ENCODE data around the gene RABEP2. TPM values are rescaled to one million over a fixed set of nuclear protein-coding genes. Genes with fewer than 3 reads are reported as not detected.

Gene RABEP2
- total and polyA plus RNA-seq, 5 experiments from 2014 or later, result 2.8 to 35.7 (median 6.5) TPM

- H3K9me3 Mint-ChIP-seq, result no peaks in the 10 kb centered on the region
- H3K27ac Mint-ChIP-seq, result peak overlapping the region in 2 of 10 donors; percentile 47 to 89
- H3K27me3 Mint-ChIP-seq, result no peaks in the 10 kb centered on the region
- ATAC-seq (no peak), DNase-seq (no peak)
- peaks cover 5 to 72% (median 20%) of the 10 kb centered on the region in 3 donors for H3K36me3 Mint-ChIP-seq
- POLR2A ChIA-PET, result no interaction called here
- H3K4me1 Mint-ChIP-seq, result peaks cover 0 to 3% (median 0%) of the 10 kb centered on the region in 4 donors
- no peak overlapping the region for H3K4me3 Mint-ChIP-seq
These were observed 9.9 kb downstream of the RABEP2 start for GRCh38 chr16:28915181-28915580.

DNA sequence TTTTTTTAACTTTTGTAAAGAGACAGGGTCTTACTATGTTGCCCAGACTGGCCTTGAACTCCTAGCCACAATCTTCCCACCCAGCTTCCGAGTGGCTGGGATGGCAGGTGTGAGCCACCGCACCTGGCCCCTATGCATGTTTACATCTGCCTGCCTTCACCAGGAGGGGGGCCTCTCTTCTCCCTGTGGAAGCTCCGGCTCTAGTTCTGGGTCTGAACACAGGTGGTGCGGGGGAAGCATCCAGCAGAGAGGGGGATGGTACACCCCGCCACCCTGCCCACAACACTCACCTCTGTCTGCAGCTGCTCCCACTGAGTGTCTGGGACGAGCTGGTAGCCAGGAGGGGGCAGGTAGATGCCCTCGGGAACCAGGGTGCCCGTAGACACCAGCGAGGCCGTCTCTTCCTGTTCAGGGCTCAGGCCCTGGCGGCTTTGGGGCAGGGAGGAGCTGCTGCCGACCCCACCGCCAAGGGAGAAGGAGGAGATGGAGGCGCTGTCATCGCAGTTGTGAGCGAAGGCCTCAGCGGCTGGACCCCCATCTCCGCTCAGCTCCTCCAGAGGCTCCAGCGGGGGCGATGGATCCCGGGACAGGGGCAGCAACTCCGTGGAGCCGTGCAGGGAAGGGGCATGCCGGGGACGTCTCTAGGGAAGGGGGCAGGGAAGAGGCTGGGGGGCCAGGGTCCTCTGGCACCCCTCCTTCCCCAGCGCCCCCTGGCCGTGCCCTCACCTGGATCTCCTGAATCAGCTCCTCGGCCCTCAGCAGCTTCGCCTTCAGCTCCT lies 10.9 kb downstream of the RABEP2 start:
- H3K27me3 Mint-ChIP-seq, result no peaks in the 10 kb centered on the region
- H3K9me3 Mint-ChIP-seq, result no peaks in the 10 kb centered on the region
- no peak overlapping the region for H3K4me3 Mint-ChIP-seq
- peaks cover 0 to 3% (median 0%) of the 10 kb centered on the region in 4 donors for H3K4me1 Mint-ChIP-seq
- POLR2A ChIA-PET, result interaction anchor here (1.4 kb wide), 1 partner anchor 9 kb away, joined by 4 read pairs; no protein-coding TSS in a partner anchor
- H3K36me3 Mint-ChIP-seq, result peaks cover 5 to 67% (median 16%) of the 10 kb centered on the region in 3 donors
- ATAC-seq (no peak), DNase-seq (no peak)
- no peak overlapping the region for H3K27ac Mint-ChIP-seq

GRCh38 chr16:28912558-28912957 lies 12.5 kb downstream of the RABEP2 start:
- peaks cover 5 to 70% (median 14%) of the 10 kb centered on the region in 3 donors for H3K36me3 Mint-ChIP-seq
- no peak overlapping the region for H3K4me3 Mint-ChIP-seq
- POLR2A ChIA-PET, result no interaction called here
- H3K9me3 Mint-ChIP-seq, result no peaks in the 10 kb centered on the region
- no peak for ATAC-seq
- no peak for DNase-seq
- H3K4me1 Mint-ChIP-seq, result peaks cover 0 to 3% (median 0%) of the 10 kb centered on the region in 4 donors
- H3K27me3 Mint-ChIP-seq, result no peaks in the 10 kb centered on the region
- H3K27ac Mint-ChIP-seq, result peak overlapping the region in 2 of 10 donors; percentile 60 to 61

GRCh38 chr16:28910086-28911031 lies 14.7 kb downstream of the RABEP2 start:
- no peak for ATAC-seq
- Mint-ChIP-seq H3K27me3 (no peaks in the 10 kb centered on the region), H3K4me1 (no peaks in the 10 kb centered on the region), H3K36me3 (peaks cover 0 to 57% (median 4%) of the 10 kb centered on the region in 3 donors), H3K27ac (no peak overlapping the region), H3K9me3 (no peaks in the 10 kb centered on the region), H3K4me3 (no peak overlapping the region)
- DNase-seq, result no peak
- POLR2A ChIA-PET, result interaction anchor here (0.6 to 0.8 kb wide), 2 partner anchors 8 to 54 kb away, joined by 3 read pairs; no protein-coding TSS in a partner anchor

DNA sequence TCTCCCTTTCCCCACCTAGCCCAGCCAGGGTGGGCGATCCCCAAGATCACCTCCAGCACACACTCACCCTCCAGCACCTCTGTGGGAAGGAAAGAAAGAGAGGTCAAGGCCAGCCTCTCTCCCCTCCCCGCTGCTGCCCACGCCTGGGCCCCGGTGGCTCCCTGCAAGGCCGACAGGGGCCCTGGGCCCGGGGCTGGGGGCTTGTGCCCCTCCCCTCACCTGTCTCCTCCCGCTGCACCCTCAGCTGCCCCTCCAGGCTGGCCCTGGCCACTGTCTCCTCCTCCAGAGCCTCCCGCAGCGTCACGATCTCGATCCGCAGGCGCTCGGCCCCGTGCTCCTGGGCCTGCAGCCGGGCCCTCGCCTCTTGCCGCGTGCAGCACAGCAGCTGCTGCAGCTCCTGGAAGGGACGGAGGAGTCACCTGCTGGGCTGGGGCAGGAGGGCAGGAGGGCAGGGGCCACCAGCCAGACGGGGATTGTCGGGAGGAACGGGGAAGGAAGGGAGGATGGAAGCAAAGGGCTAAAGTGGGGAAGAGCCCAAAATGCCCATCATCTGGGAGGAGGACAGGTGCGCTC lies 19.2 kb downstream of the RABEP2 start:
- POLR2A ChIA-PET, result no interaction called here
- ATAC-seq (no peak), DNase-seq (no peak)
- peaks cover 0 to 24% (median 0%) of the 10 kb centered on the region in 3 donors for H3K36me3 Mint-ChIP-seq
- no peak overlapping the region for H3K27ac Mint-ChIP-seq
- H3K9me3 Mint-ChIP-seq, result no peaks in the 10 kb centered on the region
- no peaks in the 10 kb centered on the region for H3K27me3 Mint-ChIP-seq
- H3K4me1 Mint-ChIP-seq, result peaks cover 1 to 11% (median 5%) of the 10 kb centered on the region in 4 donors
- no peak overlapping the region for H3K4me3 Mint-ChIP-seq

DNA sequence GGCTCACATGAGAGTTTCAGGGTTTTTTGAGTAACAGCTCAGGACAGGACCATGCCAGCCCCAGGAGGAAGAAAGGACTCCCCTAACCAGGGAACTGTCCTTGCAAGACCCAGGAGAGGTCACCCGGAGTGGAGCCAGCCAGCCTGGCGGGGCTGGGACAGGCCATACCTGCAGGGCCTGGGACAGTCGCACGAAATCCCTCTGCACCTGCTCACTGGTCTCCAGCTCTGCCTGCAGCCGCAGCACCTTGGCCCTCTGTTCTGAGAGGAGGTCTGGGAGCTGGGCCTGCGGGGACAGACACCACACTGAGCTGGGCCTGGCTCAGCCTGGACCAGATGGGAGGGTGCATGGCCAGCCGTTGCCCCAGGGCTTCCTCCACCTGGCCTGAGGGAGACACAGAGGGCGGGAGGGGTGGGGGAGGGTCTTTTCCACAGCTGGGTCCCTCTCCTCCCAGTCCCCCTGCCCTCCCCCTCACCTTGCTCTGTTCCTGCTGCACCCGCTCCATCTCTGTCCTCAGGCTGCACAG lies 19.7 kb downstream of the RABEP2 start:
- no peaks in the 10 kb centered on the region for H3K27me3 Mint-ChIP-seq
- H3K4me3 Mint-ChIP-seq, result no peak overlapping the region
- H3K27ac Mint-ChIP-seq, result no peak overlapping the region
- no peak for ATAC-seq
- H3K4me1 Mint-ChIP-seq, result peaks cover 1 to 11% (median 5%) of the 10 kb centered on the region in 4 donors
- POLR2A ChIA-PET, result no interaction called here
- H3K36me3 Mint-ChIP-seq, result peaks cover 0 to 19% (median 0%) of the 10 kb centered on the region in 3 donors
- DNase-seq, result no peak
- H3K9me3 Mint-ChIP-seq, result no peaks in the 10 kb centered on the region

DNA sequence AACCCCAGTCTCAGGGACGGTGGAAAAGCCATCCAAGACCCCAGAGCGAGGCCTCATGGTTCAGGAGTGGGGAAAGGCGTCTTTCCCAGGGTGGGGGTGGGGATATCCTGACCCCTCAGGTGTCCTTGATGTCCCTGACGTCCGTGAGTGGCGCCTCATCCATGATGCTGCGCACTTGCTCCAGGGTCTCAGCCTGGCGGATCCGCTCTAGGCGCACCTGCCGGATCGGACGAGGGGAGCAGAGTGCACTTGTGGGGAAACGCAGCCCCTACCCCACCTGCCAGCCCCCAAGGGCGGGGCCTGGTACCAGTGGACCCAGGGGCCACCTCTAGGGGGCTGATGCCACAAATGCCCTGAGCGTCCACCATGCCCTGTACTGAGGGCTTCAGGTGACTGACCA lies 20.2 kb downstream of the RABEP2 start:
- DNase-seq (no peak), ATAC-seq (no peak)
- H3K4me1 Mint-ChIP-seq, result peaks cover 3 to 11% (median 5%) of the 10 kb centered on the region in 4 donors
- H3K27me3 Mint-ChIP-seq, result no peaks in the 10 kb centered on the region
- peaks cover 0 to 16% (median 0%) of the 10 kb centered on the region in 3 donors for H3K36me3 Mint-ChIP-seq
- H3K27ac Mint-ChIP-seq, result no peak overlapping the region
- no peak overlapping the region for H3K4me3 Mint-ChIP-seq
- POLR2A ChIA-PET, result no interaction called here
- H3K9me3 Mint-ChIP-seq, result no peaks in the 10 kb centered on the region

GRCh38 chr16:28904363-28904762 lies 20.7 kb downstream of the RABEP2 start:
- no peak for DNase-seq
- H3K36me3 Mint-ChIP-seq, result peaks cover 0 to 16% (median 0%) of the 10 kb centered on the region in 3 donors
- no peak overlapping the region for H3K4me3 Mint-ChIP-seq
- H3K27me3 Mint-ChIP-seq, result no peaks in the 10 kb centered on the region
- POLR2A ChIA-PET, result no interaction called here
- peaks cover 3 to 11% (median 5%) of the 10 kb centered on the region in 4 donors for H3K4me1 Mint-ChIP-seq
- no peaks in the 10 kb centered on the region for H3K9me3 Mint-ChIP-seq
- no peak for ATAC-seq
- H3K27ac Mint-ChIP-seq, result peak overlapping the region in 2 of 10 donors; percentile 14 to 56

GRCh38 chr16:28903344-28904042 lies 21.5 kb downstream of the RABEP2 start:
- Mint-ChIP-seq H3K4me3 (no peak overlapping the region), H3K4me1 (peaks cover 3 to 11% (median 5%) of the 10 kb centered on the region in 4 donors), H3K9me3 (no peaks in the 10 kb centered on the region), H3K27me3 (no peaks in the 10 kb centered on the region), H3K36me3 (peaks cover 0 to 11% (median 0%) of the 10 kb centered on the region in 3 donors), H3K27ac (peak overlapping the region in 1 of 10 donors; percentile 50)
- no peak for DNase-seq
- ATAC-seq, result no peak
- POLR2A ChIA-PET, result no interaction called here

DNA sequence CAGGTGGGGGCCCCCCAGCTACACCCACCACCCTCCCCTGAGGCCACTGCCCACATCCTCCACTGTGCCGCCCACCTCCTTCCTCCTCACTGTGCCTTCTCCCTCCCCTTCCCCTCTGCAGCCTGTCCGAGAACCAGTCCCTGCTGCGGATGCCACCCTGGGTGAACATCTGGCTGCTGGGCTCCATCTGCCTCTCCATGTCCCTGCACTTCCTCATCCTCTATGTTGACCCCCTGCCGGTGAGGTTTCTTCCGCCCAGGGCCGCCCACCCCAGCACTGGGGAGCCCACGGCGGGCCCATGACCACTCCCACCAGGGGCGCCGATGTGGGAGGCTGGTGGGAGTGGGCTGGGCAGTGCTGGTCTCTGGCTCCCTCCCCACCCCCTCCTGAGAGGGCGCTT lies 22.1 kb downstream of the RABEP2 start:
- Mint-ChIP-seq H3K27ac (peak overlapping the region in 3 of 10 donors; percentile 37 to 89 (median 74)), H3K4me3 (no peak overlapping the region), H3K4me1 (peaks cover 3 to 11% (median 5%) of the 10 kb centered on the region in 4 donors), H3K27me3 (no peaks in the 10 kb centered on the region), H3K36me3 (peaks cover 0 to 5% (median 0%) of the 10 kb centered on the region in 3 donors), H3K9me3 (no peaks in the 10 kb centered on the region)
- POLR2A ChIA-PET, result no interaction called here
- ATAC-seq (peak; percentile 12 to 20), DNase-seq (no peak)

DNA sequence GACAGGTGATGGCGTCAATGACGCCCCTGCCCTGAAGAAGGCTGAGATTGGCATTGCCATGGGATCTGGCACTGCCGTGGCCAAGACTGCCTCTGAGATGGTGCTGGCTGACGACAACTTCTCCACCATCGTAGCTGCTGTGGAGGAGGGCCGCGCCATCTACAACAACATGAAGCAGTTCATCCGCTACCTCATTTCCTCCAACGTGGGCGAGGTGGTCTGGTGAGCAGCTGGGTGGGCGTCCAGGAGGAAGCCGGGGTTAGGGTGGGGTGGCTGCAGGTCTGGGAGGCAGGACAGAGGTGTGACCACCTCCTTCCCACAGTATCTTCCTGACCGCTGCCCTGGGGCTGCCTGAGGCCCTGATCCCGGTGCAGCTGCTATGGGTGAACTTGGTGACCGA lies 23.2 kb downstream of the RABEP2 start:
- peaks cover 0 to 2% (median 0%) of the 10 kb centered on the region in 3 donors for H3K36me3 Mint-ChIP-seq
- DNase-seq (no peak), ATAC-seq (no peak)
- no peak overlapping the region for H3K4me3 Mint-ChIP-seq
- H3K27me3 Mint-ChIP-seq, result no peaks in the 10 kb centered on the region
- H3K9me3 Mint-ChIP-seq, result no peaks in the 10 kb centered on the region
- H3K27ac Mint-ChIP-seq, result peak overlapping the region in 1 of 10 donors; percentile 8
- POLR2A ChIA-PET, result interaction anchor here (1.4 kb wide), 1 partner anchor 21 kb away, joined by 4 read pairs; no protein-coding TSS in a partner anchor
- H3K4me1 Mint-ChIP-seq, result peaks cover 3 to 11% (median 5%) of the 10 kb centered on the region in 4 donors

GRCh38 chr16:28900601-28901000 lies 24.4 kb downstream of the RABEP2 start:
- H3K27me3 Mint-ChIP-seq, result no peaks in the 10 kb centered on the region
- H3K9me3 Mint-ChIP-seq, result no peaks in the 10 kb centered on the region
- POLR2A ChIA-PET, result interaction anchor here (0.7 kb wide), 2 partner anchors 16 to 38 kb away, joined by 3 read pairs; no protein-coding TSS in a partner anchor
- ATAC-seq (no peak), DNase-seq (no peak)
- H3K4me3 Mint-ChIP-seq, result no peak overlapping the region
- peaks cover 0 to 2% (median 0%) of the 10 kb centered on the region in 3 donors for H3K36me3 Mint-ChIP-seq
- H3K4me1 Mint-ChIP-seq, result peaks cover 3 to 11% (median 5%) of the 10 kb centered on the region in 4 donors
- no peak overlapping the region for H3K27ac Mint-ChIP-seq

Measured in naive thymus-derived CD8-positive, alpha-beta T cell (primary cell).